NCI-H82 (cell line): ENCODE data around the gene MTA2.
"Not testable (repeated sequence)": the region's sequence is repeated elsewhere in the genome, so short reads cannot be mapped to it uniquely, and the experiment has no call there.

ENCODE experiments used
- DNase-seq: peaks from one replicate; lab custom pipeline; 2025; lab: John Stamatoyannopoulos, UW

The MTA2 gene

DNA sequence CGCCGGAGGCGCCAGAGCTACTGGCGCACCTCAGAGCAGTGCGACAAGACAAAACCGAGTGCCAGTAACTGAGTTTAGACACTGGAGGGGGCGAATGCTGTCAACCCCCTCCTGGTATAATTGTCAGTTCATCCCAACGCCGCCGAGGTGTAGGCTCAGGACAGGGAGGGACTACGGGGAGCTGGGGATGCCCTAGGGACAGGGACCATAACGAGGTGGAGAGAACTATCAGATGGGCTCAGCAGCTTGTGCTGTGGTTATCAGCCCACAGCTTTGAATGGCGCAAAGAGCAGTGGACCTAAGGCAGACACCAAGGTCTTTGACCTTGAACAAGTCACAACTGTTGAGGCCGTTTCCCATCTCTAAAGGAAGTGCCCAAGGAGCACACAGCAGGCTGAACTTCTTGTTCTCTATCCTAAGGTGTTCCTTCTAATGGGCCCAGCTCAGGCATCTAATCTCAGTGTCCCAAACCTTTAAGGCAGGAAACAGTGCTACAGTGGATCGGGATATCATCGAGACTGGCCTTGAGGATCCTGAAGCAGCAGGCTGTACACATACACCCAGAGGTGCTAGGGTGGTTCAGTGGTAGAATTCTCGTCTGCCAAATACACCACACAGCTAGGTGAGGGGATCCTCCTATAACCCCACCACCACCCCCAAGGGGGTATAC lies 9.4 kb downstream of the MTA2 start:
- peak; percentile 77 for DNase-seq

DNA sequence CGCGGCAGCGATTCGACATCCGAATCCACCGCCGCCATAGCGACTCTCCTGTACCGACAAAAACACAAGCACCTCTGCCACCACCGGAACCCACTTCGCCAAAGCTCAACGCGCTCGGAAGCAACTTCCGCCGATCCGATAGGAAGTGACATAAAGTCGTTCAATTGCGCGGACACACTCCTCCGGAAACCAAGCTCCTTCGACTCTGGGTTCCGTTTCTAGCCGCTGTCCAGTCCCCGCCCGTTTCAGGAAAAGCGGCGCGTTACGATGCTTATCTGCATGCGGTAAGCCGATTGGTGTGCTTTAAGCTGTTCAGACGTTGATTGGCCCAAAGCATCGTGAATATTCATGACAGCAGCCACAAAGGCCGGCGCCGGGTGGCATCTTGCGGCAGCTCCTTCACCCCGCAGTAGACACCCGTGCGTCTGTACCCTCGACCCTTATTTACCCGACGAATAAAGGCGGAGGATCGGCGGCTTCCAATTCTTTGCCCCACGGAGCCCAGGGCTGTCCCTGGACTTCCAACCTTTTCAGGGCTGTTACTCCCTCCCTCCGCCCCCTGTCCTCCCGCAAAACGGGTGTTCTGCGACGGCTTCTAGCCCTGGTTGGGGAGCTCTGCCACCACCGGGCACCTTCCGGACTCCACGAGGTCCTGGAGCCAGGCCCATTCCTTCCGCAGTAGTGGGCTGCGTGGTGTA lies 10.1 kb downstream of the MTA2 start, which contains the start of gene TUT1:
TSS of gene TUT1 (minus strand) at position 76 of the 698 bp plus-strand sequence. CDS start at position 38, 38 bp downstream.
- peak; percentile 99 for DNase-seq

DNA sequence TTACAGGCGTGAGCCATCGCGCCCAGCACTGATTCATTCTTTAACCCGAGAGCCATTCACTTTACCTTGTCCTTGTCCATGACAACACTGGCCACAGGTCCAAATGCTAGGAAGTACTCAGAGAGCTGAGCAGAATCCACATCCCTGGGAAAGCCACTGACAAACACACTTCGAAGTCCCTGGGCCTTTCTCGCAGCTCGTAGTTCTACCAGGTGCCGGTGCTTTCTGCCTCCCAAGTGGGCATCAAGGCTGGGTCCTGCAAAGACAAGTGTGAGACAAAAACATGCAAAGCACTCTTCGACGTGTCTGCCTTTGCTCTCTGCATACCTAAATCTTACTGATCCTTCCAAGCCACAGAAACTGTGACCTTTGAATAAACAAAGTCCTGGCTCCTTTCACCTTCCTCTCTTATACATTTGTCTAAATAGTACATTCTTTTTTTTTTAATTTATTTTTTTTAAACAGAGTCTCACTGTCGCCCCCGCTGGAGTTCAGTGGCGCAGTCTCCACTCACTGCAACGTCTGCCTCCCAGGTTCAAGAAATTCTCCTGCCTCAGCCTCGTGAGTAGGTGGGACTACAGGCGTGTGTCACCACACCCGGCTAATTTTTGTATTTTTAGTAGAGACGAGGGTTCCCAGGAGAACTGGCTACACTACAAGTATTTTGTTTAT lies 12.6 kb downstream of the MTA2 start:
- DNase-seq = no peak

DNA sequence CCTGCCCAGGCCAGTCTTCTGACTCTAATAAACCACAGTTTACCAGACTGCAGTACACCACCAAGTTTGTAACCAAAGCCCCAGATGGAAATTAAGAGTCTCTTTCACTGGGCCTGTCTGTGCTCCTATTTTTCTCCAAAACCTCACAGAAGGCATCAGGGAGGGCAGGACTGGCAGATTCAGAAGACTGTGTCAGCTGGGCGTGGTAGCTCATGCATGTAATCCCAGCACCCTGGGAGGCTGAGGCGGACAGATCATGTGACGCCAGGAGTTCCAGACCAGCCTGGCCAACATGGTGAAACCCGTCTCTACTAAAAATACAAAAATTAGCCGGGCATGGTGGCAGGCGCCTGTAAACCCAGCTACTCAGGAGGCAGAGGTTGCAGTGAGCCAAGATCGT lies 16.3 kb downstream of the MTA2 start:
- not testable (repeated sequence) for DNase-seq

DNA sequence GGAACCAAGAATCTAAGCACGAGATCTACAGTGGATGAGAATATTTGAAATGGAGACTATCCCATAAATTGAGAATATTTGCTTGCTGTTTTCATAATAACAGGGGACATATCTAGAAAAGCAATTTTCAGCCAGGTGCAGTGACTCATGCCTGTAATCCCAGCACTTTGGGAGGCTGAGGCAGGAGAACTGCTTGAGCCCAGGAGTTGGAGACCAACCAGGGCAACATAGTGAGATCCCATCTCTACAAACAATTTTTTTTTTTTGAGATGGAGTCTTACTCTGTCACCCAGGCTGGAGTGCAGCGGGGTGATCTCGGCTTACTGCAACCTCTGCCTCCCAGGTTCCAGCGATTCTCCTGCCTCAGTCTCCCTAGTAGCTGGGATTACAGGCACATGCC lies 19.9 kb downstream of the MTA2 start:
- DNase-seq = not testable (repeated sequence)

DNA sequence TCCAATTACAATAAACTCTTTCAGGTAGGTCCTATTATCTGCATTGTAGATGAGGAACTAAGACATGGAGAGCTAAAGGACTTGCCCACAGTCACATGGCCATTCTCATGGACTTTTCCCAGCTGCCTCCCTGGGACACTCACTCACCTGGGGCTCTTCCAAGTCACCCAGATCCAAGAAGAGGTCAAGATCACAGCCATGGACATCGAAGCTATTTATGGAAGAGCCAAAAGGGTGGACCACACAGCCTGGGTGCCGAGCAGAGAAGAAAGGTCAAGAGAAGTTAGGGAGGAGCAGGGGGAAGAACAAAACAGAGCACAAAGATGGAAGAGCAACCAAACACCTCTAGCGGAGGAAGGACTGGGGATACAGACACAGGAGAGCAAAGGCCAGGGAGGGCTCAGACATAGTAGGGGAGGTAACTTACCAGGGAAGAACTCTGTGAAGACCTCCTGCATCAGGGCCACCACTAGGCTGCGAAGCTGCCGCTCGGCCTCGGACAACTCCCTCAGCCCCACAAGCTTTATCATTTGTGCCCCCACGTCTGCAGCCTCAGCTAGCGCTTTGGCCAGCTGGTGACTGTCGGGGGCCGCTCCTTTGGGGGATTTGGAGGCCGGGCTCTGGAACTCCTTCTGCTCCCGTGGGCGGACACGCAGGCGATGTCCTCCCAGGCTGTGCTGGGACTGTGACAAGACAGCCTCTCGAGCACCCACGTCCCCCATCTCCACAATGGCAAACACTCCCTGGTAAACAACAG lies 20.5 kb downstream of the MTA2 start:
- no peak for DNase-seq

DNA sequence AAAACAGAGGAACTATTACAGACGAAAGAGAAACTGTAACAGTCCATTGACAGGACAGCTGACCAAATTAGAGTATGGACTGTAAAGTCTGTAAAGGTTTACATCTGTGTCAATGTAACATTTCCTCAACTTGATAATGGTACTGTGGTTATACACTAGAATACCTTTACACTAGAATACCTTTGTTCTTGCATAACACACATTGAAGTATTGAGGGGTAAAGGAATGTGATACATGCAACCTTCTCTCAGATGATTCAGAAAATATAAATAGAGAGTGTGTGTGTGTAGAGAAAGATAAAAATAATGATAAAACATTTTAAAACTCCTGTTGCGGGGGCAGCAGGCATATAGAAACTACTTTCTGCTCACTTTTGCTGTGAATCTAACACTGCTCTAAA lies 22.4 kb downstream of the MTA2 start:
- no peak for DNase-seq

DNA sequence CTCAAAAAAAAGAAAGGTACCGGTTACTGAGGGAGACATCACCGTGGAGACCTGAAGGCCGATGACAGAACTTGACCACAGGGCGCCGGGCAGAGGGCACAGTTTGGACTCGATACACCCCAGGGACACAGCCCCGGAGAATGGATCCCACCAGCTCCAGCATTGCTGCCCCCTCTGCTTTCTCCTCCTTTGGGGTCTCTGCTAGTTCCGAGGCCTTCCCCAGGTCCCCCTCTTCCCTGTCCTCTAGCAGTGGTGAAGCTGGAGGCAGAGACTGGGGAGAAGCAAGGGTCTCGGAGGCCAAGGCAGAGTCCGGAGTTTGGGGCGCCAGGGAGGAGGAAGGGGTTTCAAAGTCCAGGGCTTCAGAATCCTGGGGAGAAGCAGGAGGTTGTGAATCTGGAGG lies 23.1 kb downstream of the MTA2 start:
- DNase-seq = no peak

DNA sequence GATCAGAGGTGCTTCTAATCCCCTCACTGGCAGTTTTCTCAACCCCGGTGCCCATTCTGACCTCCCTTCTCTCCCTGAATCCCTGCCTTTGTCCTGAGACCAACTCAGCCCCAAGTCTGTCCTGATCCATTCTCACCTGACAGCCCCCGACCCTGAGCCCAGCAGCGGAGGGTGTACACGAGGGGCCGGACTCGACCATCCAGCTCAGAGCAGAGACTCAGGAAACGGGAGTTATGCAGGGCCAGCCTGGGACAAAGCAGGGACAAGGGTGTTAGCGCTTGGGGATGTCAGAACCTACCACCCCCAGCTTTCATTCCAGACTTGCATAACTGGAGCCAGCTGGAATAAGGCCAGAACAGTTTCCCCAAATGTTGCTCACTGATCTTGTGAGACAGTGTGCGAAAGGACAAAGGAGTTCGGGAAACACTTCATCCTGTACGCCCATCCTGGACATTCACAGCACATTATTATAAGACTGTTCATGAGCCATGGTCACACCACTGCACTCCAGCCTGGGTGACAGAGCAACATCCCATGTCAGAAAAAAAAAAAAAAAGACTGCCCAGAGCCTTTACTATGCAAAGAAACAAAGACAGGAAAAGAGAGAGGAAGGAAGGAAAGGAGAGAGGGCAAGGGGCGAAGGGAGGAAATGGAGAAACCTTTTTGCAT lies 24.5 kb downstream of the MTA2 start:
- DNase-seq = no peak

DNA sequence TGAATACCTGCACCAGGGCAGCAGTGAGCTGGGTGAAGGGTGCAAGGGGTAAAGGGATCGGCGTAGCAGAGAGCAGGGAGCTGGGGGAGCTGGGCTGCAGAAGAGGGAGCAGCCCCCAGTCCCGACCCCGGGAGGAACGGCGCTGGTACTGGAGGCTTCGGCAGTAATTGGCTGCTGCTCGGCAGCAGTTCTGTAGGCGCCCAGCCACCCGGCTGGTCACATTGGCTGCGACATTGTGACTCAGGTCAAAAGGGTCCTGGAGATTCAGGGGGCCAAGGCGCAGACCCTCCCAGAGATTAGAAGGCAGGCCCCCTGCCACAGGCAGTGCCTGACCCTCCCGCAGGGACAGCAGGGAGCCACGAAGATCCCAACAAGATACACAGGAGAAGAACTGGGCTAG lies 25.8 kb downstream of the MTA2 start:
- no peak for DNase-seq

DNA sequence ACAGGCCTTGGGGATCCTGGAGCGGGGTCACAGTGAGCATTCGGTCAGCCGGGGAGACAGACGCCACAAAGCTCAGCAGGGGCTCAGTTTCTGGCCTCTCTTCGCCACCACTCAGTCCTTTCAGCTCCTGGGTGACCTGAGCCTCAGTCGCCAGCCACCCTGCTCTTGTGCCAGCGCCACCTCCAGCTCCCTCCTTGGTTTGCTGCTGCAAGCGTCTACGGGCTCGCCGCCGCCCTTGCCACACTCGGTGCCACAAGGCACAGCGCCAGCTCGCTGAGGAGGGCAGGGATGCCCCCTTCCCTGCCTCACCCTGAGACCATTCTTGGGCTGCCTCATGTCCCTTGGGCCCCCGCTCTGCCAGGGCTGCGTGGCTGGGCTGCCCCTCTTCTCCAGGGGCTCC lies 26.5 kb downstream of the MTA2 start:
- no peak for DNase-seq

DNA sequence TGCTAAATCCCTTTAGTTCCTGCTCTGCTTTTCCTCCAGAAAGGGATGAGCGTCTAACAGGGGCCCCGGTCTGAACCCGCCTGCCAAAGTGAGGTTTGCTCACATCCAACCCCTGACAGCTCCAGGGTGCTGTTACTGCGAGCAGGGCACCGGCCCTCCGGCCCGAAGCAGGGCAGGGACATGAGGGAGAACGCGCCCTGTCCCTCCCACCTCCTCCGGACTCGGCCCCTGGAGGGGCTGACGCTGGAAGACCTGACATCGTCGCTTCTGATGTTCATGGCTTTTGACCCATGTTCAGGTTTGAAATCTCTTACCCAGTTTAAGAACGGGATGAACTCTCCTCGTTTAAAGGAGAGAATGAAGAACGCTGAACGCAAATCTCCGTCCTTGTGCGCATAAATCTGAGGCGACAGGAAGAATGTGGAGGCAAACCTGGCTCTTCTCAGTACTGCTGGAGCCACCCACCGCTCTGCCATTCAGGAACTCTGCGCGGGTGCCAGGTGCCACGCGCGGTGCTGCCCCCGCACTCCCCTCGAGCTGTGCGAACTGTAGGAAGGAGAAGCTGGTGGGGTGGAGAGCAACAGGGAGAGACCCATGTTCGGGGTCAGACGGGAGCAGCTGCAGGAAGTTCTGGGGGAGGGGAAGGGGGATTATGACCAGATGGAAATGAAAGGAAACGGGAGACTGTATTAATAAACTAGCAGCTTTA lies 27.1 kb downstream of the MTA2 start:
- peak; percentile 81 for DNase-seq

DNA sequence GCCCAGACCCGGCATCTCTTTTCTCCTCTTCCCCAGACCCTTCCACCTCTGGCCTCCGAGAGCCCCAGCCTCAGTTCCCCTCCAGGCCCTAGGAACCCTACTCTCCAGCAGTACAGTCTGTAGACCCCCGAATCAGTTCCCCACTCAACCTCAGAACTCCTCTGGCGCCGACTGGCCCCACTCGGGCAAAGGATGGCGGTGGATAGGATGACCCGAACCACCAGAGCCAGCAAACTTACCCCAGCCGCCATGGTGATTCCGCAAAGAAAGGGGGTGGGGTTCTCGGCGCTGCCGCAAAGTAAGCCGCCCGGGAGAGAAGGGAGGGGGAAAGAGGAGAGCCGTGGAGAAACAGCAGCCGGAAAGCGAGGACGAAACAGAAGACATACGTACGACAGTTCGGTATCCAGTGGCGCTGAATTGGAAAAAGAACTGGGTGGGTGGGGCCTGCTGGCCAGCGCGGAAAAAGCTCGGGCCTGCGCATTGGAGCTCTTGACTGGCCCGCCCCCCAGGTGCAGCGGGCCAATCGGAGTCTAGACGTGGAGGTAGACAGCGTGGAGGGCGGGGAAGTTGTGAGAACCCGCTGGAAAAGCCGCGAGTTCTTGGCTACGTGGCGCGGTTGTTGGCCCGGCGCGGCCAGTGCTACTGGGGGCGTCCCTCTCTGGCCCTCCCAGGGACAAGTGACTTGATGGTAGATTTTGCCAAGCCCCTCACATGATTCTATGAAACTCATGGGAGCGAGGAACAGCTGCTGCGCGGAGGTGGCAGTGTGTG lies 27.9 kb downstream of the MTA2 start, which contains the start of gene EEF1G:
TSS of gene EEF1G (minus strand) at position 300 of the 771 bp plus-strand sequence. CDS start at position 251, 49 bp downstream.
- peak; percentile 99 for DNase-seq

DNA sequence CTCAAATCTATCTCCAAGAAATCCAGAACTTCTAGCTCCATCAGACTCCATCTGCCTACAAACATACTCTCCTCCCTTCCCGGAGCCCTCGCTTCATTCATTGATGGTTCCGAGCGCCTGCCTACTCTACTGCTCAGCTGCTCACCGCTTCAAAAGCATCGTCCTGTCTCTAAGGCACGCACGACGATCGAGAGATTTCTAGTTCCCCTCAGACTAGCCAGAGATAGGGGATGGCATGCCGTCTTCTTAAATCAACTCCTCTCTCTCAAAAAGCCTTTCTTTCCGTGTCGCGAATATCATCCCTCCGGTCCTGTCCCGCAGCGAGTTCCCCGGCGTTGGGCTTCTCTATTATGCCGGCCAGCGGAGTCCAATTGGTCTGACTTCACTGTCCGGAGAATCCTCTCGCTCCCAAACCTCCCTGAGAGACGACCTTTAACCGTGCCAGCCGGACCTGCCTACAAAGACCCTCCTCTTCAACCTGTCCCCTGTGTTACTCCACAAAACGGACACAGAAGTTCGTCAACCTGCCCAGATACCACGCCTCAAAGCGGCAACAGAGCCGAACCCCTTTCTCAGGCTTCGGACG lies 28.6 kb downstream of the MTA2 start:
- peak; percentile 23 for DNase-seq

DNA sequence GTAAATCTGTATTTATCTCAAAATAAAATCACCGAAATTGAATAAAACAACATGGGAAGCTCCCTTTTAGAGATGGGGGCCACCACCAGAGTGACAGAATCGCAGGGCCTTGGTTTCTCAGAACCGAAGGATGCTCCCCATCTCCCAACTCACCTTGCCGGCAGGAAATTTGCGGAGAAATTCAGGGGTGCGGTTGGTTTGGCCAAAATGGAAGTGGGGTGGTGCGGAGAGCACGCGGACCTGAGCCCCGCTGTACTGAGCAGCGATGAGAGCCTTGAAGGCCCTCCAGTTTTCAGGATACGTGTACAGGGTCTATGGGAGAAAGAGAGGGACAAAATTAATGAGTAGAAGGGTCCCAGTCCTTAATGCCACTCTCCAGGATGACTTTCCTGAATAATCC lies 29.2 kb downstream of the MTA2 start:
- no peak for DNase-seq

DNA sequence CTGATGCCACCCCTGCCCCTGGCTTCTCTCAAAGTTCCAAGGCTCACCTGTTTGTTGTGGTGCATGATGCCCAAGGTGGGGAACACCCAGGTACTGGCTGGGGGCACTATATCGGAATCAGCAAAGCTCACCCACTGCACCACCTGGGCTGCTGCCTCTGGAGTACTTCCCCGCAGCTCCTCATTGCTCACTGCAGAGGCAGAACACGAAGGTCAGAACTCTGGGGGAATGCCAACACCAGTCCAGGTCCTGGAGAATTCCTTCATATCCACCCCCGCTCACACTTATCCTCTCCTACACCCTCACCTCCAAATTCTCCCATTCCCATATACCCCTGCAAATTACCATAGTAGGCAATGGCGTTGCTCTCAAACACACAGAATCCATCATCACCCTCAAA lies 30.2 kb downstream of the MTA2 start:
- DNase-seq = not testable (repeated sequence)

DNA sequence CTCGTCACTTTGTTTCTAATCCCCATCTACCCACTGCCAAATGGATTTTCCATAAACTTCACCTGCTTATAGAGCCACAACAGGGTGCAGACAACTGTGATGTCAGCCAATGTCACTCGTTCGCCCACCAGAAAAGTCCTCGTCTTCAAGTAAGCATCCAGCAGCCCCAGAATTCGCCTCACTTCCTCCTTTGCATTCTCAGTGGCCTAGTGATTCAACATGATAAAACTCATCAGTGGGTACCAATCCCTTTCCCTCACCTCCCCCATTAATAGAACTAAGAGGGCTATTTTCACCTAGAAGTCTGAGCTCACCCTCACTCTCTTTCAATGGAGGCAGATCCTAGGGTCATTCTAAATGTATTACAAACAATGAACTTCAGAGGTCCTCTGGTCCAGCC lies 30.8 kb downstream of the MTA2 start:
- DNase-seq = not testable (repeated sequence)

DNA sequence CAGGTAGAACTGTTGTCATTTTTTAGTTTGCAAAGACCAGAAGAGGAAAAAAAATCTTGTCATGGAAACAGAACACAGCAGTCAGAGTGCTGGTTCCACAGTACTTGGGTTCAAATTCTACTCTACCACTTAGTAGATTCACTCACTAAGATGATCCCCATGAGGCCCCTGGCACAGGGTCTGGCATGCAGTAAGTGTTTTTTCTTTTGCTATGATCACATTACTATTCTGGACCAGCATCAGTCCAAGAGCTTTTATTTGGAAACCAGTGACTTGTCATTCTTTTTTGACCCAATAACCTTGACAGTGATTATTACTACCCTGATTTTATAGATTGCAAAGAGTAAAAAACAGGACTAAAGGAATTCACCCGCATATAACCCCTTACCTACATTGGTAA lies 32.1 kb downstream of the MTA2 start:
- DNase-seq = no peak

DNA sequence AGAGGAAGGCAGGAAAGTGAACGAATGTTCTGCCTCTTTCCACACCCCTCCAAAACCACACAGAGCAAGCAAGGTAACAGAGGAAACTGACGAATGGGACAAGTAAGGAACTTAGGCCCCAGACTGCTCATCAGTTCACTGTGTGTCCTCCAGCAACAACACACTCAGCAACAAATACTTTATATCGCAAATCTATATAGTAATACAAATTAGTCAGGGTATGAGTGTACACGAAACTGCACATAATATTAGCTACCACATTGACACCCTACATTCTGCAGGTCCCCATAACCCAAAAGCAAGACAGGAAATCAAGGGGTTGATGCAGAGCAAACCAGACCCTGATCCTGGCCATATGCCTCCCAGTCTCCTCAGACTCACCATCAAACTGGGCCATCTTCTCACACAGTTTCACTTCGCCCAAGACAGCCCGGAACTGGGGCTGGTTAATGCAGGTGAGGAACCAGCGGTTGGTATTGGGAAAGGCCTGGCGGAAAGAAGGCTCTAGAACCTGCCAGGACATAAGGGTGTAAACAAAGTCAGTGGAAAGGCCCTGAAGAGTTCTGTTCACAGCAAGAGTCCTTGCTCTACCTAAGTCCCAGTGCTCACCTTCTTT lies 34.5 kb downstream of the MTA2 start:
- no peak for DNase-seq
